HG02759 (cell line): Measurements from ENCODE around the gene MANBA.
"Not testable (repeated sequence)": the region's sequence is repeated elsewhere in the genome, so short reads cannot be mapped to it uniquely, and the experiment has no call there.

Experiments used
- ATAC-seq: cut with Tn5 transposase; IDR thresholded peaks from one replicate; pipeline ENCODE4 v1.9.1; 2021; ENCODE audit warnings: mild to moderate bottlenecking, moderate library complexity; ENCODE audit not compliant: unreplicated experiment

The MANBA gene

DNA sequence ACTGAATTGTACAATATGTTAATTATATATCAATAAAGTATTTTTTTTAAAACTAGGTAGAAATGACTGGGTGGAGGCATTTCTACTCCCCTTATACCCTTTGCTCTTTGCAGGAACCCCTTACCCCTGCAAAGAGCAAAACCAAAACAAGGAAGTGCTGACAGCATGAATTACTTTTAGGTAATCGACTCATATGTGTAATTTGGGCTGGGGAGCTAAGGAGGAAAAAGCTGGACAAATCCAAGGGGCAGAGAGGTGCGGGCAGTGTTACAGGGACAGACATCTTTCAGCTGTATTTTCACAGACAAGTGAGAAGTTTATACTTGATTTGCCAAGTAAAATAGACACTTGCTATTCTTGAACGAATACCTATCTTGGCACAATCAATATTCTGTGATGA lies 35.5 kb downstream of the MANBA start:
- no peak for ATAC-seq

DNA sequence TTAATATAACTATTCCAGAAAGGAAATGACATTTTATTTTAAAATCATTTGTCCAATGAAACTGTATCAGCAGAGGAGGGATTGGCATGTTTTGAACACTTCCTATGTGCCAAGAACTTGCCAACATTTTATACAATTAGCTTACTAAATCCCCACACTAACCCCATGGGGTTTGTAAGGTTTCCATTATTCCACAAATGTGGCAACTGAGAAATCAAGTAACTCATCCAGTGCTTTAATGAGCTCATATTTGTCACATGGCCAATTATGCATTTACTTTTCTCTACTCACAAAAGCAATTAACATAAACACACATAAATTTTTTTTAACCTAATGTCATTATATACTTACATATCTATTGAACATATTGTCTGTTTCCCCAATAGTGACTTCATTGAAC lies 37.3 kb downstream of the MANBA start:
- no peak for ATAC-seq

DNA sequence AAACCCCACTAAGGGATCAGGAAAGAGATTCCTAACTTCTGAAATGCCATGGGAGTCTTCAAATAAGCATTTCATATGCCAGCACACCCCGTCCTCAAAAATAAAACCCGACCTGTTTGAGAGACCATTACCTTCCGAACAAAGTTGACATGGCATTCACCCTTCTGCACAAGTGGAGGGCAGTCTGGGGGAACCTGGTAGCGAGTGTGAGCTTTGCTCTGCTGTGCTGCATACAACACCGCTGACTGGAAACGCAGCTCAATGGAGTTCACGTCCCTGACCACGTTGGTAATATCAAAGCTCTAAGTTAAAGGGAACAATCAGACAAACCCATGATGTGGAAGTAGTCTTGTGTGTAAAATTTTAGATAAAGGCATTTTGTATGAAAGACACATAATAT lies 38.0 kb downstream of the MANBA start:
- ATAC-seq, result no peak

DNA sequence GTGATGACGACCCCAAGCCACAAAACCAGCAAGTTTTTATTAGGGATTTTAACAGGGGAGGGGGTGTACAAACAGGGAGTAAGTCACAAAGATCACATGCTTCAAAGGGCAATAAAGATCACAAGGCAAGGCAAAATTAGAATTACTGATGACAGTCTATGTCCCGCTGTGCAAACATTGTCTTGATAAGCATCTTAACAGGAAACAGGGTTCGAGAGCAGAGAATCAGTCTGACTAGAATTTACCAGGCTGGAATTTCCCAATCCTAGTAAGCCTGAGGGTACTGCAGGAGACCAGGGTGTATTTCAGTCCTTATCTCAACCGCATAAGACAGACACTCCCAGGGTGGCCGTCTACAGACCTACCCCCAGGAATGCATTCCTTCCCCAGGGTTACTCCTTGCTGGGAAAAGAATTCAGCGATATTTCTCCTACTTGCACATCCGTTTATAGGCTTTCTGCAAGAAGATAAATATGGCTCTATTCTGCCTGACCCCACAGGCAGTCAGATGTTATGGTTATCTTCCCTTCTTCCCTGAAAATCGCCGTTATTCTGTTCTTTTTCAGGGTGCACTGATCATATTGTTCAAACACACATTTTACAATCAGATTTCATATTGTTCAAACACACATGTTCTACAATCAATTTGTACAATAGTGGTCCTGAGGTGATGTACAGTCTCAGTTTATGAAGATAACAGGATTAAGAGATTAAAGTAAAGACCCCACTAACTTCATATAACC lies 41.8 kb downstream of the MANBA start:
- not testable (repeated sequence) for ATAC-seq

DNA sequence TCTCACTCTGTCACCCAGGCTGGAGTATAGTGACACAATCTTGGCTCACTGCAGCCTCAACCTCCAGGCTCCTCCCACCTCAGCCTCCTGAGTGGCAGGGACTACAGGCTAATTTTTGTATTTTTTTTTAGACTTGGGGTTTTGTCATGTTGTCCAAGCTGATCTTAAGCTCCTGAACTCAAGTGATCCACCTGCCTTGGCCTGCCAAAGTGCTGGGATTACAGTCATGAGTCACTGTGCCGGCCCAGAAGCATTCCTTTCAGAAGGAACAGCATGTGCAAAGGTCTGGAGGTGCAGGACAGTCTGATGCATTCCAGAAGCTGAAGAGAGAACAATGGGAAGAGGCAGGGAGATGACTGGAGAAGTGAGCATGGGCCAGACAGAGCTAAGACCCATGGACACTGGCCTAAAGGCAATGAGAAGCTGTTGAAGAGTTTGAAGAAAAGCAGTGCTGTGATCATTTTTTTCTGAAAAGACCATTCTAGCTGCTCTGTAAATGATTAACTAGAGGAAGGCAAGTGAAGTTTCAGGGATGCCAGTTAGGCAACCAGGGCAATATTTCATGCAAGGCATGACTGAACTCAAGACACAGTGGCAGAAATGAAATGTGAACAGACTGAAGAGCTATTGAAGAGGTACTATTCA lies 43.2 kb downstream of the MANBA start:
- ATAC-seq, result peak; percentile 66

DNA sequence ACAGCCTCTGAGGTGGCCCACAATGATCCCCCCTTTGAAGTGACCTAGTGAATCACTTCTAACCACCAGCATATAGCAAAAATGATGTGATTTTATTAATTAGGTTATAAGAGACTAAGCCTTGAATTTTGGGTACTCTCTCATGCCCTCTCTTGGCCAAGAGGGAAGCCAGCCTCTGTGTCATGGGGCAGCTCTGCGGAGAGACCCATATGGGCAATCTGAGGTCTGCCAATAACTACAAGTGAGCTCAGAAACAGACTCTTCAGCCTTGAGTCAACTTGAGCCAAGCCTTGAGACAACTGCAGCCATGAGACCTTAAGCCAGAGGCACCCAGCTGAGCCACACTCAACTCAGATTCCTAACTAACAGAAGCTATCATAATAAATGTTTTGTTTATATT lies 45.7 kb downstream of the MANBA start:
- ATAC-seq, result no peak

DNA sequence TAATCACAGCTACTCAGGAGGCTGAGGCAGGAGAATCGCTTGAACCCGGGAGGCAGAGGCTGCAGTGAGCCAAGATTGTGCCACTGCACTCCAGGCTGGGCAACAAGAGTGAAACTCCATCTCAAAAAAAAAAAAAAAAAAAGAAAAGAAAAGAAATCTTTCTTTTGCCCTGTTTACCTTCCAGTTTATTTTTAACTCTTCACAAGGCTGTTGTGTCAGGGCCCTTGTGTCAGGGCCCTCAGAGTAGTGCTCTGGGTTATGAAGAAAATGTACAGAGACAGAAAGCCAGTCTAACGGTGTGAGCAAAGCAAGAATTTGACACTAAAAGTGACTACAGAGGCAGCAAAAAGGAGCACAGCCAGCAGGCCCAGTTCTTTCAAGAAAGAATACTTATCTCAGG lies 47.0 kb downstream of the MANBA start:
- ATAC-seq, result not testable (repeated sequence)

DNA sequence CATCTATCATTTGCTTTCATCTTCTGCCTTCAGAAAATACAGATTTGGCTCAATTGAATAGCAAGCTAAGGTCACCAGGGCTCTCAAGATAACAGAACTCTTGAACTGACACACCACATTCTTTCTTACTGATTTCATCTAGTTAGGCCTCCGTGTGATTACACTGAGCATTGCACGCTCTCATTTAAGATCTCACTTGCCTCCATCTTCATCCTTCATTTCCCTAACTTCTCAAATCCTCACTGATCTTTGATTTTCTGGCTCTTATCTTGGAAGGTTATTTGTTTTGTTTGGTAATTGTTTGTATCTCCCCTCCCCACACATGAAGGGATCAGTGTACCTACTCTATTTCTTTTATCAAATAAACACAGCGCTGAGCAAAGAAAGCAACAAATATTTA lies 47.7 kb downstream of the MANBA start:
- ATAC-seq, result no peak

DNA sequence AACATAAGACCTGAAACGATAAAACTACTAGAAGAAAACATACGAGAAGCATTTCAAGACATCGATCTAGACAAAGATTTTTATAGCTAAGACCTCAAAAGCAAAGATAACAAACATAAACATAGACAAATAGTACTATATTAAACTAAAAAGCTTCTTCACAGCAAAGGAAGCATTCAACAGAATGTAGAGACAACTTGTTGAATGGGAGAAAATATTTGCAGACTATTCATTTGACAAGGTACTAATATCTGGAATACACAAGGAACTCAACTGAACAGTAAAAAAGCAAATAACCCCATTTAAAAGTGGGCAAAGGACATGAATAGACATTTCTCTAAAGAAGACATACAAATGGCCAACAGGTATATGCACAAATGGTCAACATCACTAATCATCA lies 49.8 kb downstream of the MANBA start:
- no peak for ATAC-seq

DNA sequence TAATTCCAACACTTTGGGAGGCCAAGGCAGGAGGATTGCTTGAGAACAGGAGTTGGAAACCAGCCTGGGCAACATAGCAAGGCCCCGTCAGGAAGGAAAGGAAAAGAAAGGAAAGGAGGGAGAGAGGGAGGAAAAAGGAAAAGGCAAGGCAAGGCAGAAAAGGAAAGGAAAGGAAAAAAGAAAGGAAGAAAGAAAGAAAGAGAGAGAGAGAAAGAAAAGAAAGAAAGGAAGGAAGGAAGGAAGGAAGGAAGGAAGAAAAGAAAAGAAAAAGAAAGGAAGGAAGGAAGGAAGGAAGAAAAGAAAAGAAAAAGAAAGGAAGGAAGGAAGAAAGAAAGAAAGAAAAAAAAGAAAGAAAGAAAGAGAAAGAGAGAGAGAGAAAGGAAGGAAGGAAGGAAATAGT lies 51.7 kb downstream of the MANBA start:
- ATAC-seq, result not testable (repeated sequence)

DNA sequence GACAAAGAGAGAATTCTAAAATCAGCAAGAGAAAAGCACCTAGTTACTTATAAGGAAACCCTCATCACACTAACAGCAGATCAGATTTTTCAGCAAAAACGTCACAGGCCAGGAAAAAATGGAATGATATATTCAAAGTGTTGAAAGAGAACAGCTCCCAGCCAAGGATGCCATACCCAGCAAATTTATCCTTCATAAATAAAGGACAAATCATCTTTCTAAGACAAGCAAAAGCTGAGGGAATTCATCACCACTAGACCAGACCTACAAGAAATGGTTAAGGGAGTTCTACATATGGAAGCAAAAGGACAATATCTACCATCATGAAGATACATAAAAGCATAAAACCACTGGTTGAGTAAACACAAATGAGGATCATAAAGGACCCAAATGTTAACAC lies 53.6 kb downstream of the MANBA start:
- ATAC-seq, result no peak

DNA sequence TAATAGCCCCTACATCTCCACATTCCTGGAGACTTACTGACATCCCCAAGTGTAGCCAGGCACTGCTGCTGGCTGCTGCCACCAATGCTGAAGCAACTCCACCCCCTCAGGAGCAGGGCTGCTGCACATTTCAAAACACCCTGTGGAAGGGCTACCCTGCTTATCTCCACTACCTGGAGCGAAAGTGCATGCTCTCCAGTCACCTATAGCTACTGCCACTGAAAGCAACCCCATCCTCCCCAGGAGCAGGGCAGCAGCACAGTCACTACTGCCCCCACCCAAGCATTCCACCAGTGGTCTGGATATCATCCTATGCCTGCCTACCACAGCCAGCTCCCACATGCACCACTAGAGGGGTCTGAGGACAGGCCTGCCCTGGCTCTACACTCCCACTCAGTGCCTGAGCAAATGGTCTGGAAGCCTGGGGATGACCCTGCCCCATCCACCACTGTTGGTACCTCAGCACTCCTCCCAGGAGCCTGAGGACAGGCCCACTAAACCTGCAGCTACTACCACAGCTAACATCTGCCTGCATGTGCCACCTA lies 55.3 kb downstream of the MANBA start:
- ATAC-seq, result no peak

DNA sequence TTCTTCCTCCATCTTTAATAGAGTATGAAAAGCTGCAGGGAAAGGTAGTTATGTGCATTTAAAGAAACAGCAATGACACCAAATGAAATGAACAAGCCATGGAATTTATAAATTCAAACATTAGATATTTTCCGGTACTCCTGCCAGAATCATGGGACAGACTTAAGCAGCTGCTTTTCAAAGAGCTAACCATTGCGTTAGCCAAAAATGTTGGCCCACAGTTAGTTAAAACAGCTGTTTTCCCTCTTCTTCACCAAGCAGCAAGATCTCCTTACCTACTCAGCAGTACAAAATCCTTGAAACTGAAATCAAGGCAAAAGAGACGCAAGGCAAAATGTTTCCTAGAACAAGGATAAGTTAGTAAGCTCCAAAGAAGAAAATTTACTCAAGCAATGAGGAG lies 64.0 kb downstream of the MANBA start:
- no peak for ATAC-seq

DNA sequence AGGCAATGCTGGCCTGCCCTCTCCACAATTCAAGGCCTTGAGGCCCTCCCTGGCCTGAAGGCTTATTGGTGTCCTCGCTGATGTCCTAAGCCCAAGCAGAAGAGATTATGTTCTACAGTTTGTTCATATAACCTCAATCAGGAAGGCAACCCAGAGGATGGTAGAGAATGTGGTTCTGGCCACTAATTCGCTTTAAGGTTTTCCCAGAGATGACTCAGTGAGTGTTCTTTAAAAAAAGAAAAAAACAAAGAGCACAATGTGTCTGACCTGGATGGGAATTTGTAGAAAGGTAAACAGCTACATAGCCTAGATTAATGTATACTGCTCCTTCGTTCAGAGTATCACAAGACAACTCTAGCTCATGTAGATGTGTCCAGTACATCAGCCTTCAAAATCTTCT lies 66.0 kb downstream of the MANBA start:
- ATAC-seq, result no peak

DNA sequence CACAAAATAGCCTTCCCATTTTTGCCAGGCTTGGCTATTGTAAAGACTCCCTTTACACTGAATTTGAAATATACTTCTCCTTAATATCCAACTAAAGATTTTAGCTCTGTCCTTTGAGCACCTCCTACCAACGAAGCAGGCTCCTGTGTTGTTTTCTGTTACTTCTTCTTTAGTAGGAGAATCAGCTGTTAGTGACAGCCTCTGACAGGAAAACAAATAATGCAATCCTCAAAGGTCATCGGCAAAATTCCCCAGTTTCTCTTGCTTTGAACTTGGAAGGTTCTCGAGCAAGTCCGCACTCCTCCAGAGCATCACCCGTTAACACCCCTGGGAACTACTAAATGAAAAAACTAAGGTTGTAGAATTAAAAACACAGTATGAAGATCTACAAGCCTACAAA lies 66.9 kb downstream of the MANBA start:
- ATAC-seq, result no peak

DNA sequence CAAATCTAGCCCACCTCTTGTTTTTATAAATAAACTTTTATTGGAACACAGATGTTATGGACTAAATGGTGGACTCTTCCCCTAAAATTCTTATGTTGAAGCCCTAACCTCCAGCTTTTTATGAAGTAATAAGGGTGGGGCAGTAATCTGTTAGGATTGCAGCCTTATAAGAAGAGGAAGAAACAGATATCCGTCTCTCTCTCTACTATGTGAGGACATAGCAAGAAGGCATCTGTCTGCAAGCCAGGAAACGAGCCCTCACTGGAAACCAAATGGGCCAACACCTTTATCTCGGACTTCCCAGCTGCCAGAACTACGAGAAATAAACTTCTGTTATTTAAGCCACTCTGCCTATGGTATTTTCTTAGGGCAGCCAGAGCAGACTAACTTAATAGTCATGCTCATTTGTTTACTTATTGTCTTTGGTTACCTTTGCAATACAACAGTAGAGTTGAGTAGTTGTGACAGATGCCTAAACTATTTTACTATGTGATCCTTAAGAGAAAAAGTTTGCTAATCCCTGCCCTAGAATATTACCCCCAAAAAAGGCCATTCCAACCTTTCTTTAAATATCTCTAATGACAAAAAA lies 67.4 kb downstream of the MANBA start:
- no peak for ATAC-seq

DNA sequence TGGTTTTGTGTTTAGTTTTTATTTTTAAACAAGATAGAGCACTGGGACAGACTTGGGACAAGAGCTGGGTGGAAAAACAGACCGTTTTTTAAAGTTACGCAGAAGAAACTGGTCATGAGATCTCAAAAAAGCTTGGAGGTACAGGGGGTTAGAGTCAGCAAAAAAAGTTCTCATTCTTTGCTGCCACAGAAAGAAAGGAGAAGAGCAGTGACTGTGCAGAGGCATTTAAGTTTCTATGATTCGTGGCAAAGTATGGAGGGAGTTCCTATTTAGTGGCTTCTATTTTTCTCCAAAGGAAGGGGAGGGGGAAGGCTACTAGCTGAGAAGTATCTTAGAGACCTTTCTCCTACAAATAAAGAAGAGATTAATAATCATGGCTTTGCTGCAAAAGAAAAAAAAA lies 68.3 kb downstream of the MANBA start:
- no peak for ATAC-seq

DNA sequence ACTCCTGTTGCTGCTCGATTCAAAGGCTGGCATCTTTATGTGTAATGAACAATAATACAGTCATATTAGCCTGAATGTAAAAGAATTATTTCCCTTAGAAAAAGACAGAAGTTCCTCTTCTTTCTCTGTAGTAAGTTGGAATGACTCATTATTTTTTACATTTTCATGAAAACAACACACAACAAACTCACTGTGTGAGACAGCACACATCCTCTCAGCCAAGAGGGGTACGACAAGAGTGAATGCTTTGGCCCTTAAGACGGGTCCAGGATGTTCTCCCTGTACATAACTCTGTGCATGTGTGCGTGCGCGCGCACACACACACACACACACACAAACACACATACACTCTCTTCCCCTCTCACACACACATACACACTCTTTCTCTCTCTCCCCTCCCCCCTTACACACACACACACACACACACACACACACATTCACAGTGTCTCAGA lies 72.8 kb downstream of the MANBA start:
- peak; percentile 38 for ATAC-seq

DNA sequence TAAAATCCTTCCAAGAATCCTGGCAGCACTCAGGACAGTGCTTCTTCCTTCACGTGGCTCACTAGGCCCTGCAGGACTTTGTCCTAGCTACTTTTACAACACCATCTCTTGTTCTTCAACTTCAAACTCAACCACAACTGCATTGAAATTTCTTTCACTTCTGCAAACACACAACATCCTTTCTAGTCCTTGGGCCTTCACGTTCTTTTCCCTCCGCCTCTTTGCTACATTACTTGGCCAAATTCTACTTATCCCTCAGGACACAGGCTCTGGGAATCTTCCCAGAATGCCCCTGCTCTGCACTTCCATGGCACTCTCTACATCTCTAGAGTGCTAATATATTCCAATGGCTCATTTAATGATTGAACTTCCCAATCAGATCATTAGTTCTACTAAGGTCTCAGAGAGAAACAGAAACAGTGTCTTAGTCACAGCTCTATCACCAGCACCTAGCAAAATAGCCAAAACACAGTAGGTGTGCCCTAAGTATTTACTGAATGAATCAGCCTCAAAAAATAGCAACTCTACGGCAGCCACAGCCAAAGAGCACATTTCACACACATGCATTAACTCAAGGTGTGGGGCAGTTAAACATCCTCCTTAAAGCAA lies 73.3 kb downstream of the MANBA start:
- peak; percentile 90 for ATAC-seq

DNA sequence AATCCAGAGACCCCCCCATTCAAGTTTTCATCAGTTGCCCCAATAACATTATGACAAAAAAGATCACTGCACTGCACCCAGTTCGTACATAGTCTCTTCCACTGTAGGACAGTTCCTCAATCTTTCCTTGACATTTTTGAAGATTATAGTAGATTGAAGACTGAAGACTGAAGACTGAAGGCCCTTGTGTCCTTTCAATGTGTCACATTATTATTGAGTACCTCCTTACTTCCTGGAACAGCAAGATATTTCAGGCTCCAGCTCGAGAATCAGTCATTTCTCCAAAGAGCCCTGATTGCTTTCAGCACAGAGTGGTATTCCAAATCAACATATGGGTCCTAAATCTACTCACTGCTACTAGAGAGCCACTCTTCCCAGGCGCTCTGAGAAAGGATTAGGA lies 75.0 kb downstream of the MANBA start:
- ATAC-seq, result no peak

DNA sequence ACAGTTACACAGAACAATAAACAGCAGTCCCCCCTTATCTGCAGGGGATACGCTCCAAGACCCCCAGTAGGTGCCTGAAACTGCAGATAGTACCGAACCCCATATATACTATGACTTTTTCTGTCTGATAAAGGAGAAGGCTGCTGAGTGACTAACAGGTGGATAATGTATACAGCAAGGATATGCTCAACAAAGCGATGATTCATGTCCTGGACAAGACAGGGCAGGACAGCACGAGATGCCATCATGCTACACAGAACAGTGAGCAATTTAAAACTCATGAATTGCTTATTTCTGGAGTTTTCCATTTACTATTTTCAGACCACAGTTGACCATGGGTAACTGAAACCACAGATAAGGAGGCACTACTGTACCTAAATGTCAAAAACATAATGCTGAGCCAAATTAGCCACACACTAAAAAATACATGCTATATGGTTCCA lies 76.1 kb downstream of the MANBA start:
- peak; percentile 30 for ATAC-seq
